Lower leg skin (tissue), 4 donors: ENCODE data around the gene CYB5A. TPM values are rescaled to one million over a fixed set of nuclear protein-coding genes. Genes with fewer than 3 reads are reported as not detected.

Experiments
- DNase-seq, 2 donors: peaks; one replicate each; pipeline ENCODE4 v3.0.0-alpha.2; 2019; ENCODE audit warnings: low spot score in 2 of 2
- H3K4me3 ChIP-seq: fragments of 200-600 bp; sonication (generic); 2 replicates; pipeline ENCODE4 v1.5.1; 2017; ENCODE audit warnings: mild to moderate bottlenecking, low read depth; ENCODE audit not compliant: poor library complexity, severe bottlenecking
- CTCF ChIP-seq, 3 donors: fragments of 450-650 bp; IDR thresholded peaks; one replicate each; pipeline ENCODE4 v1.5.1; 2016; ENCODE audit warnings: antibody characterized with exemption in 3 of 3, mild to moderate bottlenecking in 3 of 3, moderate library complexity in 2 of 3
- POLR2A ChIP-seq, 2 donors: fragments of 450-650 bp; IDR thresholded peaks; one replicate each; pipeline ENCODE4 v1.6.1; 2016 to 2017; ENCODE audit warnings: antibody characterized with exemption in 2 of 2, mild to moderate bottlenecking in 1 of 2, moderate library complexity in 1 of 2
- WGBS, 2 donors: methylation state at CpG; one replicate each; pipeline ENCODE4 v1.1.5; 2018; 5-methylcytosine and 5-hydroxymethylcytosine counted together
- intact Hi-C: fragments of 100-400 bp; cut with DNase I; formaldehyde crosslinking; loops from one replicate; pipeline ENCODE4 v1.15.0; 2023; ENCODE audit warnings: low total_unique reads
- total RNA-seq, 4 donors: library from RNA; depleted of rRNA; stranded (reverse); fragments of >200 nt; gene quantifications; one replicate each; pipeline ENCODE4 v1.1.0, GENCODE V29; 2016

The CYB5A gene
- total RNA-seq, 4 donors from 2014 or later, result 106 to 290 (median 173) TPM

GRCh38 chr18:74219056-74219455 lies 72.7 kb downstream of the CYB5A start:
- TF ChIP-seq CTCF (IDR thresholded peaks at IDR 0.05) (no peak), POLR2A (IDR thresholded peaks at IDR 0.05) (no peak)
- no peak for DNase-seq
- H3K4me3 ChIP-seq, result no peak overlapping the region
- intact Hi-C loops, result no loop called here
- WGBS, 2 donors, result 95 to 97% methylated on average over 10 of the region's 10 CpGs

GRCh38 chr18:74217476-74218143 lies 74.2 kb downstream of the CYB5A start:
- WGBS, 2 donors, result 54 to 67% methylated on average over 7 of the region's 7 CpGs
- DNase-seq, result no peak
- intact Hi-C loops, result no loop called here
- TF ChIP-seq POLR2A (IDR thresholded peaks at IDR 0.05) (no peak), CTCF (IDR thresholded peaks at IDR 0.05) (no peak)
- no peak overlapping the region for H3K4me3 ChIP-seq

GRCh38 chr18:74216661-74217110 lies 75.1 kb downstream of the CYB5A start:
- intact Hi-C loops, result no loop called here
- DNase-seq, result no peak
- H3K4me3 ChIP-seq, result no peak overlapping the region
- 85% methylated on average over 3 of the region's 3 CpGs for WGBS, 2 donors
- no peak for TF ChIP-seq POLR2A (IDR thresholded peaks at IDR 0.05)
- no peak for TF ChIP-seq CTCF (IDR thresholded peaks at IDR 0.05)

GRCh38 chr18:74215863-74216262 lies 75.9 kb downstream of the CYB5A start:
- no peak overlapping the region for H3K4me3 ChIP-seq
- 0 to 32% methylated on average over 1 of the region's 1 CpG for WGBS, 2 donors
- no peak for DNase-seq
- intact Hi-C loops, result no loop called here
- TF ChIP-seq CTCF (IDR thresholded peaks at IDR 0.05) (no peak), POLR2A (IDR thresholded peaks at IDR 0.05) (no peak)

- WGBS, 2 donors, result 46 to 68% methylated on average over 3 of the region's 3 CpGs
- no peak for DNase-seq
- TF ChIP-seq POLR2A (IDR thresholded peaks at IDR 0.05) (no peak), CTCF (IDR thresholded peaks at IDR 0.05) (no peak)
- H3K4me3 ChIP-seq, result no peak overlapping the region
- intact Hi-C loops, result no loop called here
Measured at GRCh38 chr18:74213429-74213828, 78.3 kb downstream of the CYB5A start.
